Kasumi-1 (cell line): ENCODE results near the gene CHGA.

Source experiments
- DNase-seq, 2 experiments: peaks; one replicate each; lab custom pipeline; 2025; lab: John Stamatoyannopoulos, UW

Gene CHGA

DNA sequence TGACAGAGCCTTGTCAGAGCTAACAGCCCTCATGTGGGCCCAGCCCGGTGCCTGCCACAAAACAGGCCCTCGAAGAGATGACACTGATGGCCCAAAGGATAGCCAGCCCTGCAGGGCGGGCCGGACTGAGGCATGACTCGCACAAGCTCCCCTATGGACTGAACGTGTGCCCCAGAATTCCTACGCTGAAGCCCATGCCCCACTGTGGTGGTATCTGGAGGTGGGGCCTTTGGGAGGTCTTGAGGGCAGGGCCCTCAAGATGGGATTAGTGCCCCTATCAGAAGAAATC lies 38.6 kb downstream of the CHGA start:
- DNase-seq, result no peak

- DNase-seq, result no peak
Observed at GRCh38 chr14:92962031-92962830, 39.3 kb downstream of the CHGA start.

DNA sequence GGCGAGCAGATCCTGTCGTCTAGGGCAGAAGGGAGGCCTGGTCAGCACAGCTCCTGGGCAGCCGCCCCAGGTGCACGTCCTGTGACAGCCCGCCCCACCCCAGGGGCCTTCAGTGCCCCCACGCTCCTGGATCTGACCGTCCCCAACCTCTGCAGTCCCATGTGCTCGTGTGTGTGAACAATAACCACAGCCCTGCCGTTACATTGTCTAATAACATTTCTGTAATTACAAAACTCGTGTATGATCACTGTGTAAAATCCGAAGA lies 39.8 kb downstream of the CHGA start:
- no peak for DNase-seq

GRCh38 chr14:92963301-92964123 lies 40.6 kb downstream of the CHGA start:
- no peak for DNase-seq

GRCh38 chr14:92964124-92965109 lies 41.5 kb downstream of the CHGA start:
- no peak for DNase-seq

- DNase-seq, result peak in 1 of 2 experiments; percentile 2
Observed at GRCh38 chr14:92965281-92965680, 42.3 kb downstream of the CHGA start.

GRCh38 chr14:92967346-92967926 lies 44.5 kb downstream of the CHGA start:
- DNase-seq, result no peak

DNA sequence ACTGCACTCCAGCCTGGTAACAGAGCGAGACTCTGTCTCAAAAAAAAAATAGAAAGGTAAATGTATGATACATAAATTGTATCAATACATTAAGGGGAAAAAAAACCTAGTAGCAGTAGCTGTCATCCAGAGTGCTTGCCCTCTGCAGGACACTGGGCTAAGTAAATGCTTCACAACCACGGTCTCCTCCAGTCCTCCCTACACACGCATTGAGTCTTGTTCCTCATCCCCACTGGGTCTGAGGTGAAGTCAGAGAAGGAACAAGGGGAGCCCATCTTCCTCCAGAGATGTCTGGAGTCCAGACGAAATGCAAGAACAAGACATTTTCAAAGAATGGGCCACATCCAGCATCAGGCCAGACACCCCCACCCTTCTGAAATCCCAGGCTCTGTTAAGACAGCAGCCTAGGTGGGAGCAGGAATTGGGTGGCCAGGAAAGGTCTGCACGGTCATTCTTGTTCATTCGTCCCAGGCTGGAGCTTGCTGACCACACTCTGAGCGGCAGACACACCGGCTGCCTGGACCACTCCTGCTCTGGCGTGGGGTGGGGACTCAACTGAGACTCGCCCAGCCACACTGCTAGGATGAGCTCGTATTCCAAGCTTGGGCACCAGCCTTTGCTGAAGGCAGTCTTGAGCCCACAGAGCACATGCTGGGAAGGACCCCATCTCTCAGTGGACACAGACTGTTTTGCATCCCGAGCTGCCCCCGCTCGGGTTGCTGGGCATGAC lies 45.5 kb downstream of the CHGA start:
- no peak for DNase-seq

DNA sequence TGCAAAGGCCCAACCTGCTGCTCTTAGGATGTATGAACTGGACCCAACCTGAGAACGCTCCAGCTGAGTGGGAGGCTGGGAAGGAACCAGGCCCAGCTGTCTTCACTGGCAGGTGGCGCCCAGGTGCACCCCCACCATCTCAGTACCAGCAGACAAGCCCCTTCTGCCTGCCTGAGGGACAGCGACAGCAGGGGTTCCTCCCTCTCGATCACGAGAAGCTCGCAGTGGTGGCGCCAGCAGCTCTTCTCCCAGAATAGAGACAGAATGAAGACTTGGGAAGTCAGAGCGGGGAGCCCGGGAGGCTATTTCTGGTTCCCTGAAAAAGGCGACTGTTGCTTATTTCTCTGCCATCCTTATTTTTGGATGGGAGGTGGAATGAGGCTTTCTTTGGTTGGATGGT lies 46.5 kb downstream of the CHGA start:
- DNase-seq, result no peak

- DNase-seq, result no peak
Observed at GRCh38 chr14:92969871-92970270, 46.9 kb downstream of the CHGA start.

DNA sequence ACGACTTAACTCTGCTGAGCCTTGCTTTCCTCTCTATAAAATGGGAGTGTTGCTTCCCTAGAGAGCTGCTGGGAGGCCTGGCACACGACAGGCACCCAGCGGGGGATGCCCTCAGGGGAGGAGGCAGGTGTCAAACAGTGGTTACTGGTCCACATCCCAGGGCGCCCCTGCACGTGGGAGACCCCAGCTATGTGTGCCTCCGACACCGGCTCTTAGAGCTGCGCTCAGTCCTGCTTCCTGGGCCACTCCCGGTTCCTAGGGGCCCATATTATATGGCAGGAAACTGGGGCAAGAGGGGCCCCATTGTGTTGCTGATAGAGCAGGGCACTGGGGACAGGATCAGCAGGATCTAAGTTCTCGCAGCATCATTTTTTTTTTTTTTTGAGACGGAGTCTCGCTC lies 47.3 kb downstream of the CHGA start:
- no peak for DNase-seq

DNA sequence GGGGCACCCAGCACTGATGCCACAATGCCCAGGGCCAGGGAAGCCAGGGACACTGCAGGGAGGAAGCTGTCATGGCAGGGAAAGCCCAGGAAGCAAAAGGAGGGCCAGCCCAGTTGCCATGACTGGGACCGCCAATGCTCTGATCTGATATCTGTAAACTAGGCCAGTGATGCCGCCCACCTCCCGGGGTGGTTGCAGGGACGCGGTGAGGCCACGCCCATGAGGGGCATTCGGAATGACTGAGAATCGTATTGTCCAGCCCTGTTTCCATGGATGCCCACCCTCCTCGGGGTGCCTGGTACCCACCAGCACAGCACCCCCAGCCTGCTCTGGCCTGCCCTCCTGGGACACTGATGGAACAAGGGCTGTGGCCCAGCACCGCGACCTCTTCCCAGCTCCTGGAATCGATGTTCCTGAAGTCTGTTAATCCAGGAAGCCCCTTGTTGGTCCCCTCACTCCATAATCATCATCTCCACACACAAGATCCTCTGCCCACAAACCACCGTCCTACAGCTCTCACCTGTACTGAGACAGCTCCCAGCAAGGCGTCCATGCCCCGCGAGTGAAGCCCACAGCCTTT lies 48.7 kb downstream of the CHGA start:
- no peak for DNase-seq

GRCh38 chr14:92973261-92973797 lies 50.4 kb downstream of the CHGA start:
- peak in 1 of 2 experiments; percentile 13 for DNase-seq

GRCh38 chr14:92973798-92974372 lies 50.9 kb downstream of the CHGA start:
- DNase-seq, result no peak

GRCh38 chr14:92974541-92975345 lies 51.8 kb downstream of the CHGA start:
- DNase-seq, result no peak

DNA sequence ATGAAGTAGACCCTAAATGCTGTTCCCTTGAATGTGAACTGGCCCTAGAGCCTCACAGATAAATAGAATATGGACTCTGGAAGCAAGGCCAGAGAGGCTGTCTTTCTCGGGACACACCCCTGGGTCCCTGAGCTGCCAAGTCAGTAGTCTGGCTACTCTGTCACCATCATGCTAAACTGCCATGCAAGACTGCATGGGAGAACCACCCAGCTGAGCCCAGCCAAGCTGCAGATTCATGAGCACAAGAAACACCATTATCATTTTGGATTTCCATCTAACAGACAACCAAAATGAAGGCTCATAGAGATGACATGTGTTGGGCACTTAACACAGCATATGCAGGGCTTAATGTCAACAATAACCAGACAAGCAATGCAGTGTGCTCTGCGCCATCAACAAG lies 53.3 kb downstream of the CHGA start:
- DNase-seq, result no peak

- no peak for DNase-seq
Observed at GRCh38 chr14:92978229-92979021, 55.5 kb downstream of the CHGA start.

- no peak for DNase-seq
Observed at GRCh38 chr14:92980866-92981265, 57.9 kb downstream of the CHGA start.

DNA sequence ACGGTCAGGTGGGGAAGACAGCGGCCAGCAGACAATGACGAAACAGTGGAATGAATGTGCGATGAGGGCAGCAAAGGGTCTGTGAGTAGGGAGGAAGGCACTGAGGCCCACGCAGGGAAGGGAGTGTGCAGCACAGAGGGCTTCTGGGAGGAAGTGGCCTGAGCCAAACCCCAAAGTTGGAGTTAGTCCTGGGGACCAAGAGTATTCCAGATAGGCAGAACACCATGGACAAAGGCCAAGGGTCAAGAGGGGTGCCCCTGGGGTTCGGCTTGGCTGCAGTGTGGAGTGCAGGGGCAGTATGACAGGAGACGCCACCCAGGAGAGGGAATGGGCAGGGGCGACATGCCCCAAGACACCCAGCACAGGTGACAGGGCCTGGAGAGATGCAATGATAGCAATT lies 58.8 kb downstream of the CHGA start:
- no peak for DNase-seq
